Measurements from ENCODE around the gene ADTRP.
A peak's percentile ranks its signal among the peaks of the same experiment; 100 is the strongest.

ADTRP gene, protein sequence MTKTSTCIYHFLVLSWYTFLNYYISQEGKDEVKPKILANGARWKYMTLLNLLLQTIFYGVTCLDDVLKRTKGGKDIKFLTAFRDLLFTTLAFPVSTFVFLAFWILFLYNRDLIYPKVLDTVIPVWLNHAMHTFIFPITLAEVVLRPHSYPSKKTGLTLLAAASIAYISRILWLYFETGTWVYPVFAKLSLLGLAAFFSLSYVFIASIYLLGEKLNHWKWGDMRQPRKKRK

DNA sequence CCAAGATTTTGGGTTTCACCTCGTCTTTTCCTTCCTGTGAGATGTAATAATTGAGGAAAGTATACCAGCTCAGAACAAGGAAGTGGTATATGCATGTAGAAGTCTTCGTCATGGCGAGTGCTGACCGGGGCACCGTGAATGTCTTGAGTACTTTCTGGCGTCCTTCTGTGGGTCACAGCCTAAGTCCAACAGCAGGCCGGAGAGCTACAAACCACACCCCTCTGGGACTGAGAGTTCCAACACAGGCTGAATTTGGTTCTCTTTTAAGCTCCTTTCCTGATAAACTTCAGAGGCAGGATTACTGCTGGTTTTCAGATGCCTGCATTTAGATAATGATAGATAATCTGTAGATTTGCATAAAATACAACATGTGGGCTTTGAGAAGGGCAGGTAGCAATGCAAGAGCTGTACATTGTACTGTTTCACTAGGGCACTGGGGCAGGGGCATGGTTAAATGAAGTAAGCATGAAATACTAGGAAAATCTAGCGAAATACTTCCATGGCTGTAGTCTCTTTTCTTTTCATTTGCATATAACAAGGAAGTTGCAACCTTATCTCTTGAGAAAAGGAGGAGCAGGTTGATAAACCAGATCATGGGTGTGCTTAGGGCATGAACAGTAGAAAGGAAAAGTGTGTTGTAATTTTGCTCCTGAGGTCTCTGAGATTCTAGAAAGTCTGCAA is at the start of gene ADTRP:
ADTRP (minus strand) TSS at position 156 of the 681 bp plus-strand sequence; CDS start at position 112, 44 bp downstream.
- no peak for DNase-seq (ENCODE audit: low spot score)

DNA sequence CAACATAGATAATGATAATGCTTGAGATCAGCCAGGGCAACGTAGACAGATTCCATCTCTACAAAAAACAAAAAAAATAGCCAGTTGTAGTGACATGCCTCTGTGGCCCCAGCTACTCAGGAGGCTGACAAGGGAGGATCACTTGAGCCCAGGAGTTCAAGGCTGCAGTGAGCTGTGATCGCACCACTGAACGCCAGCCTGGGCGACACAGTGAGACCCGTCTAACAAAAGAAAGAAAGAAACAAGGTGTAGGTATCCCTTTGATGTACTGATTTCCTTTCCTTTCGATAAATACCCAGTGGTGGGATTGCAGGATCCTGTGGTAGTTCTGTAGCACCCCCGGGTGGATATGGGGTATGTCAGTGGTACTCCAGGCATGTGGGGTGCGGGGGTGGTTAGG is 48.2 kb upstream of the ADTRP start:
- DNase-seq (ENCODE audit: low spot score) = no peak

- no peak for DNase-seq (ENCODE audit: low spot score)
Measured at GRCh38 chr6:11824986-11825385, 46.4 kb upstream of the ADTRP start.

DNA sequence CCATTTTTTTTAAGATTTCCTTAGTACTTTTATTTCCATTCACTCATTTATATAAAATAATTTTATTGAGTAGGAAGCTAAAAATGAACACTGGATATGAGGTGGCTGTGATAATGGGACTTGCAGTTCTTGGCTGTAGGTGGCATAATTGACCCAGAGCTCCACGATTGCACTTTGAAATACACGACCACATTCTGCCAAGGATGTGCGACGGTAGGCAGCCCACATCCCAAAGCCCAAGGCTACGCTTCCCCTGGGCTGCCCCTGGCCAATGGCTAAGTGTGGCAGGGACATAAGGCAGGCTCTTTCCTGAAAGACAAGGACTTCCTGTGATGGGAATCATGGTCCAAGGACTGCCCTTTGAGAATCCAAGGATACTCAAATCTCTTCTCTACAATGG is 43.7 kb upstream of the ADTRP start:
- DNase-seq (ENCODE audit: low spot score) = no peak

- DNase-seq (ENCODE audit: low spot score) = no peak
Measured at GRCh38 chr6:11821781-11822180, 43.2 kb upstream of the ADTRP start.

- no peak for DNase-seq (ENCODE audit: low spot score)
Measured at GRCh38 chr6:11820821-11821220, 42.2 kb upstream of the ADTRP start.

DNA sequence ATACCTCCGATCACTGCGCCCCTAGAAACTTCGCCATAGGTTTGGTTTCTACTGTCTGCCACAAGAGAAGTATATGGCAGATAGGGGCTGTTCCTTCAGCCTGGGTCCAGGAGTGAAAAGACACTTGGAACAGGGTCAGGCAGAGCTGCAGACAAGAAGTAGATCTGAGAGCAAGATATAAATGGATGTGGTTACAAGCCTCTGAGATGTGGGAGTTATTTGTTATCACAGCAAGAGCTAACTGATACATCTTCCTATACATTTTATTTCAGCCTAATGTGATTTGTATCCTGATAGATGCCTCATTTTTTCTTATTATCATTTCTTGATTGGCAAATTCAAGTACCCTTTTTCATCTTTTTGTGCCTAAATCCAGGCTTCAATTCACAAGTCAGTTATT is 40.9 kb upstream of the ADTRP start:
- no peak for DNase-seq (ENCODE audit: low spot score)

GRCh38 chr6:11815231-11815630 is 36.6 kb upstream of the ADTRP start:
- no peak for DNase-seq (ENCODE audit: low spot score)

- DNase-seq (ENCODE audit: low spot score) = no peak
Measured at GRCh38 chr6:11814819-11815218, 36.2 kb upstream of the ADTRP start.

GRCh38 chr6:11814106-11814505 is 35.5 kb upstream of the ADTRP start:
- DNase-seq (ENCODE audit: low spot score) = no peak

DNA sequence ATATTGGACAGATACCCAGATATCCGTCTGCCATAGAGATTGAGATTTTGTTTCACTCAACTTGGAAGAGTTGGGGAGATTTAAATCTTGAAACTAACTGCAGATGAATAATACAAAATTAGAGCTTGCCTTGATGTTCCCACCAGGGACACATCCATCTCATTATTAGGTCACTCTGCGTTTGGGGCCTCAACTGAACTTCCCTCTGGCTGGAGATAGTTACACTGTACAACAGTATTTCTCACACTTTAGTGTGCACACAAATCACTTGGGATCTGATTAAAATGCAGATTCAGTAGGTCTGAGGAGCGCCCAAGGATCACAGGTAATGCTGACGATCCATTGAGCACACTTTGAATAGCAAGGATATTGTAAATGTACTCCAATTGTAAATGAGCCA is 35.0 kb upstream of the ADTRP start:
- DNase-seq (ENCODE audit: low spot score) = no peak

GRCh38 chr6:11812951-11813350 is 34.3 kb upstream of the ADTRP start:
- no peak for DNase-seq (ENCODE audit: low spot score)

DNA sequence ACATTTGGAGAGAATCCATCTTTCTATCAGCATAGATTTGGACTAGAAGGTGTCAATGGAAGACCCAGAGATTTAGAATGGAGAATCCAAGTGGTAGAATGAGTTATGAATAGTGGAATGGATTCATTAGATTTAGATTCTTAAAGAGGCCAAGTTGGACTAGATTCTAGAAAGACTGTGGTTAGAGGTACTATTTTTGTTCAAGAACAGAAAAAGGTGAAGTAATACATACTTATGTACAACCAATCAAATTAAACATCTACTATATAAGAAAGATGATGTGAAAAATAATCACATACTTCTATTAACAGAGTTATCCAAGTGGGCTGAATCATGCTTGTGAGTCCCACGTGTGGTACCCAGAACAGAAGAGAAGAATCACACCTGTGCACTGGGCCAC is 33.8 kb upstream of the ADTRP start:
- no peak for DNase-seq (ENCODE audit: low spot score)

DNA sequence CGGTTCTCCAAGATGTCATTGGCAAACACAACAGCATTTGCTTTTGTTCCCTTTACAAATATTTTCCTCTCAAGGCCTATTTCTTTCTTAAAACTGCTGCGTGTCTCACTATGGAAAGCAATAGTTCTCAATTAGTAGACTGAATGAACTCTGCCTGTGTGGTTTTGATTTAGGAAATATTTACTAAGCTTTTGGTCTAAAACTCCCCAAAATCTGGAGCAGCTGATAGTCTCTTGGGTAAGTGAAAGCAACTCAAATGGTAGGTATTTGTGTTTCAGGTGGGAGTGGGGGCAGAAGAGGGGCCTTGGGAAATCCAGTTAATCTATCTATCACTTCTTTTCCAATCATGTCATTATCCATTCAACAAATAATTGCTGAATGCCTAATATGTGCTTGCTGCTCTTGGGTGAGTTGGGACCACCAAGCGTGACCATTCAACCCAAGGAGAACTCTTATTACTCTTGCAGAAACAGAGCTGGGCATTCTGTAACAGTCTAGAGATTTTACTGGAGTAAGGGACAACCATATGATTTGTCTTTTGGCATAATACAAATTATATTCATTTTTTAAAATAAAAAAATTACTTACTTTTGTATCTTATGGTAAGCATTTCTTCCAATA is 33.2 kb upstream of the ADTRP start:
- DNase-seq (ENCODE audit: low spot score) = no peak

DNA sequence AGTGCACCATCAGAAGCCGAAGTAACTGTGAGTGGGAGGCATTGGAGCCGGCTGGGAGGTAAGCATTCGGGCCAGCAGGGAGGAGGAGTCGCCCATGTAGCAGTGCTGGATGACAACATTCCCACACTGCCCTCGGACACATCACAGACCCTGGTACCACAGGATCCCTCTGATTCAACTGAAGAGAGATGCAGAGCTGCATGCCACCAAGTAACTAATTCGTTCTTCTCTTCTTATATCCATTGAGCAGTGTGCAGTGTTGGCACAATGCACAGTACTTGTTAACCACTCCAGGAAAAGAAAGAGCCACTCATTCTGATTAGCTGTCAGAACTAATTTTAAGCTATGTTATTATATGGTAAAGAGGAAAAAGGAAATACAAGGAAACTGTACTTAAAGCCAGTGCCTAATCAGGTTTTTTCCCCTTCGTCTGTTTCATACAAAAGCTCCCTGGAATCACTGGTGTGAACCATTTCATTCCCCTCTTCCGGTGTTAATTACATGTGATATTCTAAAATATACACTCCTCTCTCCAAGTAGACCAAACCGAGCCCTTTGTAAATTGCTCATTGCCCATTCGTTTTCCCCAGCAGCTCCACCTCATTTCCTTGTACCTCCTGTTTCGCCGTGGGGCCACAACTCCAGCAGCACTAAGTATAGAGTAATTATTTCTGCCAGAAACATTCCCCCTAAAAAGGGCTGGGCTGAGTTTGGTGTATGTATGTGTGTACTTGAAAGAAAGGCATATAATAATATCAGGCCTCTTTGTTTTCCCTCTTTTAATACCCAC is 32.4 kb upstream of the ADTRP start:
- no peak for DNase-seq (ENCODE audit: low spot score)

DNA sequence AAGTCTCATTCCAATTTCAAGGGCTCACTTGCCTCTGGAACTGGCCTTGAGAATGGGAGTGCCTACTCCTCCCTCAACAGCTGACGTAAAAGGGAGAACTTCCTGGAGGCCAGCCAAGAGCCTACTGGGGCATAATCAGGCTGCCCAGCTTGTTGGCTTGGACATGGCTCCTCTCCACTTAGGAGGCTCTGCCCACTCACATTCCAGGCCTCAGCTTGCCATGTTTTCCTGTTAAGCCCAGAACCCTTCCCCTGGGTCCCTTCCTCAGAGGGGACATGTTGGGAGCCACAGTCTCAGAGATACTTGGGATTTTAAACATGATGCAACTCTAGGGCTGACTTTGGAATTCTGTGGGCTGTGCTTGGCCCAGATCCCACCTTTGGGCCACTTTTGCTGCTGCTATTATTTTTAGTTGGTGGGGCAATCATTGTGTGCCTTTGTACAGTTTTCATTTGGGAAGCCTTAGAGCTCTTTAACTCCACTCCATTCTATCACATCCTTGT is 31.5 kb upstream of the ADTRP start:
- peak; percentile 6 for DNase-seq (ENCODE audit: low spot score)

GRCh38 chr6:11808054-11808453 is 29.5 kb upstream of the ADTRP start:
- no peak for DNase-seq (ENCODE audit: low spot score)

GRCh38 chr6:11806561-11807317 is 28.1 kb upstream of the ADTRP start:
- DNase-seq (ENCODE audit: low spot score) = no peak

DNA sequence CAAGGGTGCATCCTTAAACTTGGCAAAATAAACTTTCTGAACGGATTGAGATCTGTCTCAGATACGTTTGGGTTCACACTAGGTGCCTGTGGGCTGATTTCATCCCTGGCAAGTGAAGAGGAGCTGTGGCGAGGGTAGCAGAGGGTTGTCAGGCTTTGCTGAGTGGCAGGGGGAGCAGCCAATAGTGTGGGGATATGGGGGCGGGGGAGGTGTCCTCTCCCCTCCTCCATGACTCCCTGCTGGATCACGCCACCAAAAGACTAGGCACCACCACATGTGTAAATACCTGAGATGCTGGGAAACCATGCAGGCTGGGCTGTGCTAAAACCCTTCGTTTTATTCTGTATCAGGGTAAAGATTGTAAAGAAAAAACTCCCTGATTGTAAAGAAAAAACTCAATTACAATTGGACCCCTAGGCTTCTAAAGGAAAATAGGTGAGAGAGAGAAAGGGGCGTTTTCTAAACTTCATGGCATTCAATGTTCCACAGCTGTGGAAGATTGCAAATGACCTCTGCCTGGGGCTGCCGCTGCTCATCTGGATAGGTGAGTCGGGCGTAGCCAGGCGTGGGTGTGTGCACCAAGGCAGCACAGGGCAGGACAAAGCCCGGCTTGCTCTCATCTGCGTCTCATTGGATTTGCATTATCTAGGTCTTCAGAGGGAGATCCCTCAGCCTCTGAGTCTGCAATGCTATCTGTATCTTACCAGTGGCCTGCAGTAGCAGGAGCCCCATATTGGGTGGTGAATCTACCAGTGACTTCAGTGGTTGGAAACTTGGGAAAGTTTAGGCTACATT is 26.9 kb upstream of the ADTRP start:
- no peak for DNase-seq (ENCODE audit: low spot score)

GRCh38 chr6:11804701-11805100 is 26.1 kb upstream of the ADTRP start:
- DNase-seq (ENCODE audit: low spot score) = no peak

- DNase-seq (ENCODE audit: low spot score) = no peak
Measured at GRCh38 chr6:11804135-11804534, 25.5 kb upstream of the ADTRP start.

Data from hematopoietic multipotent progenitor cell treated with erythropoietin and hydrocortisone succinate and interleukin-3 and kit ligand, for 17 days (in vitro differentiated cells).